MM.1S (cell line): ENCODE data around the gene ZSWIM4.

Experiments used
- CTCF ChIP-seq: fragments of 300-600 bp; sonication (generic); IDR thresholded peaks from 2 replicates; pipeline ENCODE4 v1.5.1; 2016; ENCODE audit warnings: antibody characterized with exemption, low read length, mixed read lengths
- EZH2 ChIP-seq: fragments of 300-600 bp; sonication (generic); optimal IDR thresholded peaks from 2 replicates; pipeline ENCODE3; 2017; ENCODE audit warnings: low read depth, mild to moderate bottlenecking, antibody characterized with exemption, low read length, mixed read lengths

GRCh38 chr19:13796301-13797057 lies 1.2 kb downstream of the ZSWIM4 start:
- TF ChIP-seq CTCF: no peak
- no peak for TF ChIP-seq EZH2
